ENCODE data around the gene CDS1.

GRCh38 chr4:84569009-84569408 lies 13.9 kb upstream of the CDS1 start:
- no peak for TF ChIP-seq CTCF (IDR thresholded peaks at IDR 0.05)
- no peak for TF ChIP-seq POLR2AphosphoS5 (IDR thresholded peaks at IDR 0.05)

Data from stomach (tissue), 4 donors.